ENCODE results near the gene FZD10.

DNA sequence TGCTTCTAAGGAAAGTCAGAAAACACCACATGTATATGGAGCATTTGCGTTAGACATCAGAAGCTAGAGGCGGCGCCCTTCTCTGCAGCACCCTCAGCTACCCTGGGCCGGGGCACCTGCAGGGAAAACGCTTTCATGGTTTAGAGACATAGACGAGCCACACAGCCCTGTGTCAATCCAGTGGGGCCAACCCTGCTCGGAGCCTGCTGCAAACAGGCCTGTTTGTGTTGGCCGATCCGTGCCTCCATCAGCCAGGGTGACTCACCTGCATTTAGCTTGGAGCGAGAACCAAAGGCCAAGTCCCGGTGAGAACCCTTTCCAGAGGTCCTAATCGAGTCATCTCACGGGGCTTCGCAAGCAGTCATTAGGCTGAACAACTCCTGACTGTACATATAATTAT, 19.5 kb upstream of the FZD10 start:
- TF ChIP-seq, protein P1, sequence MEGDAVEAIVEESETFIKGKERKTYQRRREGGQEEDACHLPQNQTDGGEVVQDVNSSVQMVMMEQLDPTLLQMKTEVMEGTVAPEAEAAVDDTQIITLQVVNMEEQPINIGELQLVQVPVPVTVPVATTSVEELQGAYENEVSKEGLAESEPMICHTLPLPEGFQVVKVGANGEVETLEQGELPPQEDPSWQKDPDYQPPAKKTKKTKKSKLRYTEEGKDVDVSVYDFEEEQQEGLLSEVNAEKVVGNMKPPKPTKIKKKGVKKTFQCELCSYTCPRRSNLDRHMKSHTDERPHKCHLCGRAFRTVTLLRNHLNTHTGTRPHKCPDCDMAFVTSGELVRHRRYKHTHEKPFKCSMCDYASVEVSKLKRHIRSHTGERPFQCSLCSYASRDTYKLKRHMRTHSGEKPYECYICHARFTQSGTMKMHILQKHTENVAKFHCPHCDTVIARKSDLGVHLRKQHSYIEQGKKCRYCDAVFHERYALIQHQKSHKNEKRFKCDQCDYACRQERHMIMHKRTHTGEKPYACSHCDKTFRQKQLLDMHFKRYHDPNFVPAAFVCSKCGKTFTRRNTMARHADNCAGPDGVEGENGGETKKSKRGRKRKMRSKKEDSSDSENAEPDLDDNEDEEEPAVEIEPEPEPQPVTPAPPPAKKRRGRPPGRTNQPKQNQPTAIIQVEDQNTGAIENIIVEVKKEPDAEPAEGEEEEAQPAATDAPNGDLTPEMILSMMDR (IDR thresholded peaks at IDR 0.05; ENCODE audit: low read length): no peak
- no peak for TF ChIP-seq EZH2 (optimal IDR thresholded peaks at IDR 0.05; ENCODE audit: low read depth, low read length)

Data from MM.1S (cell line).